Loucy (cell line): ENCODE results near the gene NHEJ1.

Experiments
- H2AFZ ChIP-seq: fragments of 200-600 bp; sonication (generic); 2 replicates; pipeline ENCODE4 v1.6.0; 2016; ENCODE audit warnings: antibody characterized with exemption, mild to moderate bottlenecking, low read length, moderate library complexity
- H3F3A ChIP-seq: fragments of 200-600 bp; 2 replicates; pipeline ENCODE4 v1.6.0; 2016; ENCODE audit warnings: antibody characterized with exemption, low read depth, mild to moderate bottlenecking
- H3K27me3 ChIP-seq: fragments of 200-600 bp; sonication (generic); 2 replicates; pipeline ENCODE4 v1.6.1; 2014; ENCODE audit warnings: low read length, mild to moderate bottlenecking; ENCODE audit not compliant: insufficient read depth, poor library complexity, severe bottlenecking
- H3K36me3 ChIP-seq: fragments of 200-600 bp; sonication (generic); 2 replicates; pipeline ENCODE4 v1.6.1; 2016; ENCODE audit warnings: low read length; ENCODE audit not compliant: insufficient read depth
- H3K4me1 ChIP-seq: fragments of 200-600 bp; sonication (generic); 2 replicates; pipeline ENCODE4 v1.5.1; 2014; ENCODE audit warnings: low read length, mild to moderate bottlenecking; ENCODE audit not compliant: insufficient read depth, poor library complexity, severe bottlenecking
- H3K4me2 ChIP-seq: fragments of 200-600 bp; sonication (generic); 2 replicates; pipeline ENCODE4 v1.6.0; 2014; ENCODE audit warnings: antibody characterized with exemption, low read length, low read depth, mild to moderate bottlenecking; ENCODE audit not compliant: poor library complexity, severe bottlenecking
- H3K4me3 ChIP-seq: fragments of 200-600 bp; sonication (generic); 2 replicates; pipeline ENCODE4 v1.5.1; 2014; ENCODE audit warnings: low read length, mild to moderate bottlenecking, mixed read lengths; ENCODE audit not compliant: poor library complexity, severe bottlenecking
- H3K79me2 ChIP-seq: fragments of 200-600 bp; sonication (generic); 2 replicates; pipeline ENCODE4 v1.6.1; 2014; ENCODE audit warnings: low read length; ENCODE audit not compliant: insufficient read depth
- H3K9ac ChIP-seq: fragments of 200-600 bp; sonication (generic); 2 replicates; pipeline ENCODE4 v1.6.0; 2014; ENCODE audit warnings: mild to moderate bottlenecking, low read depth, low read length, moderate library complexity; ENCODE audit not compliant: poor library complexity, severe bottlenecking
- H3K9me2 ChIP-seq: fragments of 200-600 bp; sonication (generic); replicated peaks from 2 replicates; pipeline ENCODE4 v1.6.1; 2016; ENCODE audit warnings: low read depth, low read length, mixed read lengths
- H3K9me3 ChIP-seq: fragments of 200-600 bp; sonication (generic); 2 replicates; pipeline ENCODE4 v1.6.1; 2014; ENCODE audit warnings: mild to moderate bottlenecking, antibody characterized with exemption, low read length, low read depth; ENCODE audit not compliant: insufficient read depth
- H4K20me1 ChIP-seq: fragments of 200-600 bp; sonication (generic); 2 replicates; pipeline ENCODE4 v1.6.0; 2014; ENCODE audit warnings: antibody characterized with exemption, low read length, mild to moderate bottlenecking; ENCODE audit not compliant: insufficient read depth, poor library complexity, severe bottlenecking
- EZH2phosphoT487 ChIP-seq: fragments of 200-600 bp; IDR thresholded peaks from 2 replicates; pipeline ENCODE4 v1.6.1; 2018; ENCODE audit warnings: antibody characterized with exemption, mild to moderate bottlenecking, moderate library complexity, borderline replicate concordance
- TF ChIP-seq, protein P1 (sequence below): fragments of 200-600 bp; sonication (generic); conservative IDR thresholded peaks from 2 replicates; pipeline ENCODE4 v1.5.1; 2014; ENCODE audit warnings: mild to moderate bottlenecking, antibody characterized with exemption, low read length

The NHEJ1 gene

DNA sequence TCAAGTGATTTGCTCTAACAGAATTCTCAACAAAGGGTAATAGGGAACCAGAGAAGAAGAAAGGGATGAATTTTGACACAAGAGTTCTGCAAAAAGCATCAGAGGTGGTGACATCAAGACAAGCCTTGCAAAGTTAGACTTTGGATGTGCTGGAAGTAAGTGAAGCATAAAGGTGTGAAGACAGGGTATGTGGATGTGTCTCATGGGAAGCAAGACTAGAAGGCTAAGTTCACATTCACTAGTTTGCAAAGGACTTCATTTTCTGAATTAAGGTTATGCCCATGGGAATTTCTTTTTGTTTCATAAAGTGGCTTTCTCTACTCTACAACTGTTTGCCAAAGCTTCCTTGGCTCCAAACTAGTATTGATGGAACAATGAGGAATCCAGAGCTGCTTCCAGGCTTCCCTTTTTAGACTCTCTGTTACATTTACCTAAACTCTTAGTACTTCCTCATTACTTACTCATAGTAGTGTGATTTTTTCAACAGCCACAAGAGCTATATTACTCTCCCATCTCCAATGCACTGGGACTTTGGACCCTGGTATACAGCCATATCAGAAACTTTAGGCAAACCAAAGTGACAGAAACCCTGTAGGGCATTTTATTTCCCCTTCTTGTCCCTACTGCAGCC, 78.8 kb downstream of the NHEJ1 start:
- Histone ChIP-seq H3K9ac (no peak overlapping the region), H3K27me3 (no peaks in the 10 kb centered on the region), H3K4me1 (peaks cover 25% of the 10 kb centered on the region), H3K4me2 (no peak overlapping the region), H3F3A (no peaks in the 10 kb centered on the region), H3K9me3 (no peaks in the 10 kb centered on the region), H2AFZ (no peak overlapping the region), H3K4me3 (no peak overlapping the region), H3K36me3 (peaks cover 9% of the 10 kb centered on the region; the same call in 1 of the 2 replicates), H3K79me2 (no peaks in the 10 kb centered on the region), H4K20me1 (no peaks in the 10 kb centered on the region), H3K9me2 (no peaks in the 10 kb centered on the region)
- TF ChIP-seq EZH2phosphoT487: no peak
- TF ChIP-seq, protein P1, sequence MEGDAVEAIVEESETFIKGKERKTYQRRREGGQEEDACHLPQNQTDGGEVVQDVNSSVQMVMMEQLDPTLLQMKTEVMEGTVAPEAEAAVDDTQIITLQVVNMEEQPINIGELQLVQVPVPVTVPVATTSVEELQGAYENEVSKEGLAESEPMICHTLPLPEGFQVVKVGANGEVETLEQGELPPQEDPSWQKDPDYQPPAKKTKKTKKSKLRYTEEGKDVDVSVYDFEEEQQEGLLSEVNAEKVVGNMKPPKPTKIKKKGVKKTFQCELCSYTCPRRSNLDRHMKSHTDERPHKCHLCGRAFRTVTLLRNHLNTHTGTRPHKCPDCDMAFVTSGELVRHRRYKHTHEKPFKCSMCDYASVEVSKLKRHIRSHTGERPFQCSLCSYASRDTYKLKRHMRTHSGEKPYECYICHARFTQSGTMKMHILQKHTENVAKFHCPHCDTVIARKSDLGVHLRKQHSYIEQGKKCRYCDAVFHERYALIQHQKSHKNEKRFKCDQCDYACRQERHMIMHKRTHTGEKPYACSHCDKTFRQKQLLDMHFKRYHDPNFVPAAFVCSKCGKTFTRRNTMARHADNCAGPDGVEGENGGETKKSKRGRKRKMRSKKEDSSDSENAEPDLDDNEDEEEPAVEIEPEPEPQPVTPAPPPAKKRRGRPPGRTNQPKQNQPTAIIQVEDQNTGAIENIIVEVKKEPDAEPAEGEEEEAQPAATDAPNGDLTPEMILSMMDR: no peak

DNA sequence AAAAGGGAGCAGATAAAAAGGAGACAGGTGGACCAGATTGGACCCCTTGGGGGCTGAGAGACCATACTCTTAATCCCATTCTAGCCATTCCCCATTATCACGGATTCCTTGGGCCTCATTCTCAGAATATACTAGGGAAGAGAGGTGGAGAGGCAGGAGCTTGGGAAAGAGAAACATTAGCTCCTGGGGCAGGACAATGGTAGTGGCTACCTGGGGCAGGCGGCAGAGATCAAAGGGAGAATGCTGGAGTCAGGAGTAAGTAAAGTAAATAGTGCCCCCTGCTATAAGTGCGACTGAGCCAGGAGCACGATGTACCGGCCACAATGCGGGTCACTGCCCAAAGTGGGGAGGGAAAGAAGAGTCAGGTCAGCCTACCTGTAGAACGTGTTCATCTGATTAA, 79.5 kb downstream of the NHEJ1 start:
- no peak overlapping the region for H3K9ac ChIP-seq
- H3K9me3 ChIP-seq: no peaks in the 10 kb centered on the region
- H3K36me3 ChIP-seq: peaks cover 16% of the 10 kb centered on the region; the same call in 1 of the 2 replicates
- no peaks in the 10 kb centered on the region for H3K79me2 ChIP-seq
- H3K4me3 ChIP-seq: no peak overlapping the region
- TF ChIP-seq, protein P1: no peak
- no peak for TF ChIP-seq EZH2phosphoT487
- H3K4me2 ChIP-seq: no peak overlapping the region
- H4K20me1 ChIP-seq: no peaks in the 10 kb centered on the region
- no peaks in the 10 kb centered on the region for H3K9me2 ChIP-seq
- H3K4me1 ChIP-seq: peaks cover 18% of the 10 kb centered on the region
- no peaks in the 10 kb centered on the region for H3F3A ChIP-seq
- no peaks in the 10 kb centered on the region for H3K27me3 ChIP-seq
- H2AFZ ChIP-seq: no peak overlapping the region

DNA sequence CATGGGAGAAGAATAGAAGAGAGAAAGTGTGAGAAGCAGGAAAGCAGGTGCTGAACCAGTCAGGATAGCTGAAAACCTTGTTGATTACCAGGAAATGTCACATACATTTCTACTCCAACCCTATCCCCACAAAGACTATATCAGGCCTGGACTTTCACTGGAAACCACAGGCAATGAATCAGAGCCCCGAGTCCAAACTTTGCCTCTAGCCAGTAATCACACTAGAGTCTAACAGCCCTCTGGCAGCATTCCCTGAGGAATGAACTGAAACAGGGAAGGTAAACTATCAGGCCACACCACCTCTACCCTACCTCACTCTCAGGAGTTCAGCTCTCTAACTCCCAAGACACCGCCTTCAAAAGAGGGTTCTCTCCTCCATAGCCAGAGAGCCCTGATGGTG, 81.2 kb downstream of the NHEJ1 start:
- Histone ChIP-seq H3K4me3 (no peak overlapping the region), H3F3A (no peaks in the 10 kb centered on the region), H3K27me3 (no peaks in the 10 kb centered on the region), H3K36me3 (peaks cover 30% of the 10 kb centered on the region; the same call in 1 of the 2 replicates), H3K9me3 (no peaks in the 10 kb centered on the region), H4K20me1 (no peaks in the 10 kb centered on the region), H3K4me1 (peaks cover 1% of the 10 kb centered on the region), H3K4me2 (no peak overlapping the region), H2AFZ (no peak overlapping the region), H3K9me2 (no peaks in the 10 kb centered on the region), H3K9ac (no peak overlapping the region), H3K79me2 (no peaks in the 10 kb centered on the region)
- TF ChIP-seq, protein P1: no peak
- no peak for TF ChIP-seq EZH2phosphoT487
